Neural progenitor cell (in vitro differentiated cells): ENCODE measurements around the gene RLN3.

Experiments used
- CTCF ChIP-seq: fragments of 200-600 bp; sonication (generic); IDR thresholded peaks from 2 replicates; pipeline ENCODE4 v1.5.1; 2017; ENCODE audit warnings: antibody characterized with exemption, mild to moderate bottlenecking
- EZH2 ChIP-seq: fragments of 200-600 bp; sonication (generic); IDR thresholded peaks from 2 replicates; pipeline ENCODE4 v1.6.1; 2017; ENCODE audit warnings: antibody characterized with exemption, mild to moderate bottlenecking, moderate library complexity
- EZH2phosphoT487 ChIP-seq: fragments of 200-600 bp; sonication (generic); IDR thresholded peaks from 2 replicates; pipeline ENCODE4 v1.6.1; 2017; ENCODE audit warnings: antibody characterized with exemption

GRCh38 chr19:13982773-13983172, 45.2 kb upstream of the RLN3 start:
- no peak for TF ChIP-seq CTCF
- no peak for TF ChIP-seq EZH2
- no peak for TF ChIP-seq EZH2phosphoT487
